RWPE2 (cell line): Measurements from ENCODE around the gene HS3ST5.

Source experiments
- ATAC-seq: fragments of 200-7000 bp; cut with Tn5 transposase; 3 replicates; pipeline ENCODE4 v1.9.1; 2021; ENCODE audit warnings: low read depth
- DNase-seq: peaks from one replicate; pipeline ENCODE4 v3.0.0-alpha.2; 2020; ENCODE audit warnings: low spot score
- H3K27ac ChIP-seq: fragments of 450-650 bp; 2 replicates; pipeline ENCODE4 v1.5.1; 2017; ENCODE audit warnings: mild to moderate bottlenecking; ENCODE audit not compliant: poor library complexity, severe bottlenecking
- H3K27me3 ChIP-seq: fragments of 250-450 bp; sonication (Bioruptor Pico); 2 replicates; pipeline ENCODE4 v1.5.1; 2021; ENCODE audit warnings: mild to moderate bottlenecking, moderate library complexity; ENCODE audit not compliant: insufficient read depth, poor library complexity, severe bottlenecking
- H3K36me3 ChIP-seq: fragments of 250-450 bp; sonication (Bioruptor Pico); 2 replicates; pipeline ENCODE4 v1.5.1; 2020; ENCODE audit warnings: low read depth, mild to moderate bottlenecking, moderate library complexity
- H3K4me1 ChIP-seq: fragments of 250-450 bp; sonication (Bioruptor Pico); 2 replicates; pipeline ENCODE4 v1.5.1; 2021; ENCODE audit warnings: mild to moderate bottlenecking, moderate library complexity; ENCODE audit not compliant: insufficient read depth, poor library complexity, severe bottlenecking
- H3K4me3 ChIP-seq: fragments of 250-450 bp; sonication (Bioruptor Pico); 2 replicates; pipeline ENCODE4 v1.5.1; 2021; ENCODE audit warnings: mild to moderate bottlenecking, moderate library complexity; ENCODE audit not compliant: severe bottlenecking
- H3K9me3 ChIP-seq: fragments of 250-450 bp; sonication (Bioruptor Pico); 2 replicates; pipeline ENCODE4 v1.5.1; 2021; ENCODE audit warnings: mild to moderate bottlenecking, moderate library complexity; ENCODE audit not compliant: severe bottlenecking
- CTCF ChIP-seq: fragments of 450-650 bp; IDR thresholded peaks from one replicate; pipeline ENCODE4 v1.5.1; 2017; ENCODE audit warnings: mild to moderate bottlenecking, moderate library complexity; ENCODE audit not compliant: poor library complexity, severe bottlenecking

The HS3ST5 gene

GRCh38 chr6:114354482-114354881 is 11.7 kb upstream of the HS3ST5 start:
- Histone ChIP-seq H3K27me3 (peaks cover 9% of the 10 kb centered on the region), H3K4me1 (no peaks in the 10 kb centered on the region), H3K4me3 (no peak overlapping the region), H3K27ac (no peak overlapping the region), H3K36me3 (no peaks in the 10 kb centered on the region), H3K9me3 (no peaks in the 10 kb centered on the region)
- DNase-seq (no peak), ATAC-seq (no peak)
- no peak for TF ChIP-seq CTCF

GRCh38 chr6:114346451-114346850 is 3.6 kb upstream of the HS3ST5 start:
- H3K36me3 ChIP-seq = no peaks in the 10 kb centered on the region
- H3K27ac ChIP-seq = no peak overlapping the region
- TF ChIP-seq CTCF = no peak
- DNase-seq (no peak), ATAC-seq (no peak)
- no peaks in the 10 kb centered on the region for H3K4me1 ChIP-seq
- no peaks in the 10 kb centered on the region for H3K9me3 ChIP-seq
- H3K4me3 ChIP-seq = no peak overlapping the region
- peaks cover 46% of the 10 kb centered on the region for H3K27me3 ChIP-seq

GRCh38 chr6:114344971-114345275 is 2.1 kb upstream of the HS3ST5 start:
- H3K27ac ChIP-seq = no peak overlapping the region
- peaks cover 59% of the 10 kb centered on the region for H3K27me3 ChIP-seq
- TF ChIP-seq CTCF = no peak
- no peak overlapping the region for H3K4me3 ChIP-seq
- DNase-seq = no peak
- ATAC-seq = no peak
- H3K9me3 ChIP-seq = no peaks in the 10 kb centered on the region
- H3K4me1 ChIP-seq = no peaks in the 10 kb centered on the region
- no peaks in the 10 kb centered on the region for H3K36me3 ChIP-seq

GRCh38 chr6:114344246-114344970 is 1.6 kb upstream of the HS3ST5 start:
- Histone ChIP-seq H3K36me3 (no peaks in the 10 kb centered on the region), H3K9me3 (no peaks in the 10 kb centered on the region), H3K4me3 (no peak overlapping the region), H3K4me1 (no peaks in the 10 kb centered on the region), H3K27ac (no peak overlapping the region), H3K27me3 (peaks cover 64% of the 10 kb centered on the region)
- ATAC-seq (no peak), DNase-seq (no peak)
- no peak for TF ChIP-seq CTCF

GRCh38 chr6:114343782-114344144 is 940 bp upstream of the HS3ST5 start:
- no peak for TF ChIP-seq CTCF
- no peak overlapping the region for H3K27ac ChIP-seq
- H3K4me1 ChIP-seq = no peaks in the 10 kb centered on the region
- no peak for DNase-seq
- 0 out of 3 replicates have a peak, but pooled peaks have one; percentile 15 for ATAC-seq
- no peaks in the 10 kb centered on the region for H3K9me3 ChIP-seq
- H3K36me3 ChIP-seq = no peaks in the 10 kb centered on the region
- H3K4me3 ChIP-seq = no peak overlapping the region
- H3K27me3 ChIP-seq = peaks cover 70% of the 10 kb centered on the region
